IPS-18c (cell line): ENCODE measurements around the gene FBXW7.

ENCODE experiments used
- H3K4me3 ChIP-seq: 2 replicates; pipeline ENCODE4 v1.7.0; 2013; ENCODE audit warnings: low read depth, mild to moderate bottlenecking, low read length, moderate library complexity; ENCODE audit not compliant: insufficient read depth
- H3K9me3 ChIP-seq: one replicate; pipeline ENCODE4 v1.6.1; 2013; ENCODE audit warnings: mild to moderate bottlenecking, low read length, moderate library complexity; ENCODE audit not compliant: control insufficient read depth, insufficient read depth

Gene FBXW7

DNA sequence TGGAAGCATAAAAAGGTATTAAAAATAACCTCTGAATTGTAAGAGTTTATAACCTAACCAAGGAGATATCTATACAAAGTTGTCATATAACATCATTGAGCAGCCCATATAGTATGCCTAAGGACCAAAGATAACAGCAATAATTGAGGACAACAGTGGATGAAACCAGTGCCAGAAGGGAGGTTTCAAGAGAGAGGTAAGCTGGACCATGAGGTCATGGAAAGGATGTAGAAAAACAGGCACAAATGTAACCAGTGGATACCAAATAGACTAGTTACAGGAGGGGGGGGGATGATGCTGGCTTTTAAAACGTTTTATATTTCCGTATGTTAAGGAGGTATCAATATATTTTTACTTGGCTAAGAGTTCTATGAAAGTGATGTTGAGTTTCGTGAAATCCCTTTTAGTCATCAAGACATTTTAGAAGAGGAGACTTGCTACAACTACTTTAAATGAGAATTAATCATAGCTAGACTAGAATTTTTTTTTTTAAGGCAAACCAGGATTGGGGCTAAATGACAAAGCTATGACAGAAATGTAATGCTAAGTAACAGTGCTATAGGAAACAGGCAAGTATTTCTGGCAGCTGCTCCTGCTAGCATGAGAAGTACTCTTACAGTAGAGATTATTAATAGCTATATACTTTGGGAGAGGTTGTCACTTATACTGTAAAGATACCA is 161.1 kb downstream of the FBXW7 start:
- no peak overlapping the region for H3K4me3 ChIP-seq
- no peaks in the 10 kb centered on the region for H3K9me3 ChIP-seq

DNA sequence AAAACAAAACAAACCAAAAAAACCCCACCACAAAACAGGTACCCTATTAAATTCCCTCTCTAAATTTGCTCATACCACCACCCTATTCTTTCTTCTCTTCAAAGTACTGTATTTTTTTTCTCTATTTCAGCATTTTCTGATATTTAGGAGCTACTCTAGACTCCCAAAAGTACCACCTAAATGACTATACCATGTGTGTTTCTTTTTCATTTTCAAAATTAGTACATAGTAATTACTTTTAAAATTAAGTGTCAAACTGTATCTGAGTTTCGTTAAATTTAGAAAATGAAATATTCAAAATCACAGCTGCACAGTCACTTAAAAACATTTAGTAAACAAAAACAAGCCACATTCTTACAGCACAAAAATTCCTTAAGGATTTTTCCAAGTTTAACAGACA is 161.7 kb downstream of the FBXW7 start:
- no peaks in the 10 kb centered on the region for H3K9me3 ChIP-seq

DNA sequence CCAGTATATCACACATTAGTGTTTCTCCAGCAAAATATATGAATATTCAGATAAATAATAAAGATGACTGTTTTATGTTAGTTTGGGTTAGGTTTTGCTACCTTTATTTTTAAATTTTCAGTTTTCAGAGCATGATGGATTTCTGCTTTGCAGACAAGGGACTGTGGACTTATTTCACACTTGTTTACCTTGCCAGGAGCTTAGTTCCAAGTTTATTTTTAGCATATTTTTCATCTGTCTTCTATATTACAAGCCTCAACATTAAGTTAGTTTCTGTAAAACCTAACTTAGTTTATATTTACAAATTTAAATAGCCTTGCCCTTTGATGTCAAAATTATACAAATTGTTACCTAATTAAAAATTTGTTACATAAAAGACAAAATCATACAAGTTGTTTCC is 163.4 kb downstream of the FBXW7 start:
- Histone ChIP-seq H3K4me3 (no peak overlapping the region), H3K9me3 (no peaks in the 10 kb centered on the region)

More for the DNA sequence above, 161.7 kb downstream of the FBXW7 start:
- H3K4me3 ChIP-seq: no peak overlapping the region

DNA sequence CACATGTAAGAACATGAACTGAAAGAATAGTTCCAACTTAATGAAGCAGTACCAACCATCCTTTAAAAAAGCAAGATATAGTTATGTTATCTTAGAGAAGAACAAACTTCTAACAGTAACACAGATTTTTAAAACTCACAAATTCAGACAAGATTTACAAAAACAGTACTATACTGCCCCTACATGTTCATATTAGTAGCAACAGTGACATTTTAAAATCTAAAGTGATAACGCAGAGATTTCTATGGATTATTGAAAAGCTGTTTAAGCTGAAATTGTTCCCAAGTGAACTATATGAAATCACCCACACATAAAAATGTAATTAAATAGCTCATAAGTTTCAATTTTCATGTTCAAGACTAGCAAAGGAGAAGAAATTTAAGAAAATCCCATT is 166.0 kb downstream of the FBXW7 start:
- Histone ChIP-seq H3K4me3 (no peak overlapping the region), H3K9me3 (no peaks in the 10 kb centered on the region)

GRCh38 chr4:152369203-152369901 is 166.5 kb downstream of the FBXW7 start:
- H3K4me3 ChIP-seq: no peak overlapping the region
- H3K9me3 ChIP-seq: no peaks in the 10 kb centered on the region

DNA sequence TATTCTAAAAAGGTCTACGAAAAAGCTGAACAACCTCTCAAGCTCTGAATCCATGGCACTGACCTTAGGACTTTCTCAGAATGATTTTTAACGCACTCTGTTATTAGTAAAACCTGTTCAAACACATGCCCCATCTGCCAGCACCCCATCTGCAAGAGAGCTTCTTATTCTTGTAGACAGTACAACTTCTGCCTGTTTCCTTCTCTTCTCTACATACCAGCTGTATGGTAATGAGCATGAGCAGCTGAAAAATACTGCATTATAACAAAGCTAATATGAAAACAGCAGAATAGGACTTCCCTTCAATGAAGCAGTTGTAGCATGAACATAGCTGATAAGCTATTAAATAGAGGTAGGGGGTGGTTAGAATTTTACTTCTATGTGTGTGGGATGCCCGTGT is 167.9 kb downstream of the FBXW7 start:
- H3K4me3 ChIP-seq: no peak overlapping the region
- H3K9me3 ChIP-seq: no peaks in the 10 kb centered on the region

- no peak overlapping the region for H3K4me3 ChIP-seq
- no peaks in the 10 kb centered on the region for H3K9me3 ChIP-seq
Observed at GRCh38 chr4:152364883-152365282, 171.0 kb downstream of the FBXW7 start.

GRCh38 chr4:152364383-152364782 is 171.5 kb downstream of the FBXW7 start:
- H3K9me3 ChIP-seq: no peaks in the 10 kb centered on the region
- H3K4me3 ChIP-seq: no peak overlapping the region

- H3K4me3 ChIP-seq: no peak overlapping the region
- no peaks in the 10 kb centered on the region for H3K9me3 ChIP-seq
Observed at GRCh38 chr4:152363904-152364303, 172.0 kb downstream of the FBXW7 start.

GRCh38 chr4:152363086-152363485 is 172.8 kb downstream of the FBXW7 start:
- no peak overlapping the region for H3K4me3 ChIP-seq

DNA sequence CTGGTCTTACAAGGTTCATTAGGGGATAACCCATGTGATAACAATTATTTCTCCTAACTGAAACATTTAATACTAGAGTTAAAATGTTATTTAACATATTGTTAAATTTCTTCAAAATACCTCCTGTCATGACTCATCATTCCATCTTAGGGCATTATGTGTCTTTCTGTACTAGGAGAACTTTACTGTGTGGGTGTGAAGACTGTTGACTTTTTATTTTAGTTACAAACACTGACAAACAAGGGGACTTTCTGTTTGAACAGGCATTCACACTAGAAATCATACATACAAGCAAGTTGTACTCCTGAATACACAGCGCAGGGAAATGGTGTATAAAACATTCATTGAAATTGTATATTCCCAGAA is 175.9 kb downstream of the FBXW7 start:
- Histone ChIP-seq H3K4me3 (no peak overlapping the region), H3K9me3 (no peaks in the 10 kb centered on the region)

More at GRCh38 chr4:152363086-152363485, 172.8 kb downstream of the FBXW7 start:
- no peaks in the 10 kb centered on the region for H3K9me3 ChIP-seq

DNA sequence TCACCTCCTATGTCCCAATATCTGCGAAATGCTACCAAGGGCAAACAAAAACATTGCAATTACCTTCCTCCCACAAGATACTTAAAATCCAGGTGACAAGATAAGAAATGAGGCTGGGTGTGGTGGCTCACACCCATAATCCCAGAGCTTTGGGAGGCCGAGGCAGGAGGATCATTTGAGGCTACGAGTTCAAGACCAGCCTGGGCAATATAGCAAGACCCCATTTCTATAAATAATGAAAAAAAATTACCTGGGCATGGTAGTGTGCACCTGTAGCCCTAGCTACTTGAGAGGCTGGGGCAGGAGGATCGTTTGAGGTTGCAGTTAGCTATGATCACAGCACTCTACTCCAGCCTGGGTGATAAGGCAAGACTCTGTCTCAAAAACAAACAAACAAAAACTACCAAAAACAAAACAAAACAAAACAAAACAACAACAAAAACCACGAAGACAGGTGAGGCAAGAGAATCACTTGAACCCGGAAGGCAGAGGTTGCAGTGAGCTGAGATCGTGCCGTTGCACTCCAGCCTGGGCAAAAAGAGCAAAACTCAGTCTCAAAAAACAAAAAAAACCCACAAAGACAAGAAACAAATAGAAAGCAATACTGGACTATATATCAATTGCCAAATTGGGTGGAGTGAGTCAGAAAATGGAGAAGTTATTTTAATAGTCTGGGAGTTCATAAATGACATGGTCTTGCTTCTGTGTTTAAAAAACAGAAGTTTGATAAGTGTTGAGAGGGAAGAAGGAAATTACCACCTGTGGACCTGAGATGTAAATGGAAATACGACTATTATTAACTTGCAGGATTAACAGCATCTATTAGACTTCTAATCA is 176.5 kb downstream of the FBXW7 start:
- Histone ChIP-seq H3K4me3 (no peak overlapping the region), H3K9me3 (no peaks in the 10 kb centered on the region)

GRCh38 chr4:152357206-152357605 is 178.7 kb downstream of the FBXW7 start:
- H3K9me3 ChIP-seq: no peaks in the 10 kb centered on the region
- no peak overlapping the region for H3K4me3 ChIP-seq

- no peaks in the 10 kb centered on the region for H3K9me3 ChIP-seq
- no peak overlapping the region for H3K4me3 ChIP-seq
Observed at GRCh38 chr4:152356428-152357034, 179.4 kb downstream of the FBXW7 start.

- Histone ChIP-seq H3K4me3 (no peak overlapping the region), H3K9me3 (no peaks in the 10 kb centered on the region)
Observed at GRCh38 chr4:152352622-152353116, 183.2 kb downstream of the FBXW7 start.

GRCh38 chr4:152352215-152352614 is 183.7 kb downstream of the FBXW7 start:
- Histone ChIP-seq H3K4me3 (no peak overlapping the region), H3K9me3 (no peaks in the 10 kb centered on the region)

DNA sequence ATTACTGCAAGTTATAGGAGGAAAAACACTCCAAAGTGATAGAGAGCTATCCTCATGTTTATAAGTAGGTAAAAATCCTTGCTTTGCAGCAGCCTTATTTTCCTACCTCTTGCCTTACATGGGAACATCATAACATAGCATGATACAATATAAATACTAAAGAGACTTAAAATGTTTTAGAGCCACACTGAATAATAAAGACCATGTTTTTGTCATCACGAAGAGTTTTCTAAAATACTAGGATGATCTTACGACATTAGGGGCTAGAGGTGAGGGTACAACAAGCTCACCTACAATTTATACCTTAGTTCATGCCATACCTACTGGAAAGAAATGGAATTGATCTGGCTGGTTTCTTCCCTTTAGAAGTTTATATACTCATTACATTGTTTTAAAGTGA is 184.8 kb downstream of the FBXW7 start:
- Histone ChIP-seq H3K9me3 (no peaks in the 10 kb centered on the region), H3K4me3 (no peak overlapping the region)
